Cardiac fibroblast (primary cell): Measurements from ENCODE around the gene DOCK7.
A peak's percentile ranks its signal among the peaks of the same experiment; 100 is the strongest.

Source experiments
- DNase-seq, 2 donors: peaks; one replicate each; pipeline versions ENCODE4 v3.0.0 to v3.0.0-alpha.2; 2010; ENCODE audit warnings: low read depth in 2 of 2
- H3K4me3 ChIP-seq, 2 donors: replicated peaks in 1 of 2; 1 replicate in 1 of 2; 2 replicates in 1 of 2; pipeline ENCODE4 v1.5.1; 2011; ENCODE audit warnings: low read depth in 2 of 2, low read length in 2 of 2, mild to moderate bottlenecking in 2 of 2, moderate library complexity in 1 of 2
- CTCF ChIP-seq: IDR thresholded peaks from one replicate; pipeline ENCODE4 v1.5.1; 2011; ENCODE audit warnings: low read depth, mild to moderate bottlenecking, low read length, inconsistent platforms

Gene DOCK7

GRCh38 chr1:62687903-62688686, at the start of gene DOCK7:
DOCK7 (minus strand) TSS chr1:62688386; CDS start chr1:62688264, 122 bp downstream.
- peak within 1 kb of the TSS; percentile 67 to 69 for H3K4me3 ChIP-seq
- peak; percentile 84 to 88 for DNase-seq

GRCh38 chr1:62735491-62736171, 47.4 kb upstream of the DOCK7 start:
- DNase-seq = peak; percentile 52 to 55

More at GRCh38 chr1:62687903-62688686, at the start of gene DOCK7:
- TF ChIP-seq CTCF = no peak

GRCh38 chr1:62732331-62732730, 44.1 kb upstream of the DOCK7 start:
- no peak for TF ChIP-seq CTCF
- DNase-seq = peak in 1 of 2 donors; percentile 19
- H3K4me3 ChIP-seq = no peak overlapping the region

More at GRCh38 chr1:62735491-62736171, 47.4 kb upstream of the DOCK7 start:
- TF ChIP-seq CTCF = no peak
- H3K4me3 ChIP-seq = no peak overlapping the region

- TF ChIP-seq CTCF = no peak
- DNase-seq = no peak
- H3K4me3 ChIP-seq = no peak overlapping the region
Measured at GRCh38 chr1:62728963-62729362, 40.8 kb upstream of the DOCK7 start.

- TF ChIP-seq CTCF = no peak
- no peak for DNase-seq
- no peak overlapping the region for H3K4me3 ChIP-seq
Measured at GRCh38 chr1:62727656-62728407, 39.6 kb upstream of the DOCK7 start.

- TF ChIP-seq CTCF = no peak
- peak in 1 of 2 donors; percentile 41 for DNase-seq
- H3K4me3 ChIP-seq = no peak overlapping the region
Measured at GRCh38 chr1:62726011-62726442, 37.8 kb upstream of the DOCK7 start.
